GM12801 (cell line): ENCODE data around the gene GFY.

ENCODE experiments used
- TF ChIP-seq, protein P1 (sequence below): IDR thresholded peaks from one replicate; pipeline ENCODE4 v1.5.1; 2011; ENCODE audit warnings: control low read depth; ENCODE audit not compliant: insufficient read length; ENCODE audit errors: extremely low read depth

GFY gene

DNA sequence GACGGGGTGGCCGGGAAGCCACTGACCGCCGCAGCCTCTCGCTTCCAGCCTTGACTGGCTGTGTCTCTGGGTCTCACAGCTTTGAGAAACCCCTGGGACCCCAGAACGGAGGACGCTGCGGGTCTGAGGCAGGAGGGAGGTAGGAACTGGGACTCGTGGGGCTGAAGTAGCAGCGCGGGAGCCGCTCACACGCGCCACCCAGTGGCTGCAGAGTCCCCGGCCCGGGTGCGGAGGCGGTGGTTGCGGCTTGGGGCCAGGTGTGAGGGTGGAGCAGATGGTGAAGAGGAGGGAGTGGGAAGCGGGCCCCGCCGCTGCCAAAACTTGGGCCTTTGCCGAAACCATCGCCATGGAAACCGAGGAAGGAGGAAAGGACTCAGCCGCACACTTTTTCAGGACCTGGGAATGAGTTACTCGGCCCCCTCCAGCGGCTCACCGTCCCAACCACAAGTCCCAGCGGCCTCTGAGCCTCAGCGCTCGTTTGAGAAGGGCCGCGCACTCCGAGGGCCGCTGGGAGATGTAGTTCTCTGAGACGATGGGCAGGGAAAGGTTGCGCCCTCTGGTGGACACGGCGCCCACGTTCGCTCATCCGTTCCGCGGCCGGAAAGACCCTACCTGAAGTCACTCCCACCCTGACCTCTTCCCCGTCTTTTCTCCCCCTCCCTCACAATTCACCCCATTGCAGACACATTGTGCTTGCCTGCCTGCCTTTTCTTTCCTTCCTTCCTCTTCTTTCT lies 18.3 kb downstream of the GFY start:
- TF ChIP-seq, protein P1, sequence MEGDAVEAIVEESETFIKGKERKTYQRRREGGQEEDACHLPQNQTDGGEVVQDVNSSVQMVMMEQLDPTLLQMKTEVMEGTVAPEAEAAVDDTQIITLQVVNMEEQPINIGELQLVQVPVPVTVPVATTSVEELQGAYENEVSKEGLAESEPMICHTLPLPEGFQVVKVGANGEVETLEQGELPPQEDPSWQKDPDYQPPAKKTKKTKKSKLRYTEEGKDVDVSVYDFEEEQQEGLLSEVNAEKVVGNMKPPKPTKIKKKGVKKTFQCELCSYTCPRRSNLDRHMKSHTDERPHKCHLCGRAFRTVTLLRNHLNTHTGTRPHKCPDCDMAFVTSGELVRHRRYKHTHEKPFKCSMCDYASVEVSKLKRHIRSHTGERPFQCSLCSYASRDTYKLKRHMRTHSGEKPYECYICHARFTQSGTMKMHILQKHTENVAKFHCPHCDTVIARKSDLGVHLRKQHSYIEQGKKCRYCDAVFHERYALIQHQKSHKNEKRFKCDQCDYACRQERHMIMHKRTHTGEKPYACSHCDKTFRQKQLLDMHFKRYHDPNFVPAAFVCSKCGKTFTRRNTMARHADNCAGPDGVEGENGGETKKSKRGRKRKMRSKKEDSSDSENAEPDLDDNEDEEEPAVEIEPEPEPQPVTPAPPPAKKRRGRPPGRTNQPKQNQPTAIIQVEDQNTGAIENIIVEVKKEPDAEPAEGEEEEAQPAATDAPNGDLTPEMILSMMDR = peak; percentile 17

DNA sequence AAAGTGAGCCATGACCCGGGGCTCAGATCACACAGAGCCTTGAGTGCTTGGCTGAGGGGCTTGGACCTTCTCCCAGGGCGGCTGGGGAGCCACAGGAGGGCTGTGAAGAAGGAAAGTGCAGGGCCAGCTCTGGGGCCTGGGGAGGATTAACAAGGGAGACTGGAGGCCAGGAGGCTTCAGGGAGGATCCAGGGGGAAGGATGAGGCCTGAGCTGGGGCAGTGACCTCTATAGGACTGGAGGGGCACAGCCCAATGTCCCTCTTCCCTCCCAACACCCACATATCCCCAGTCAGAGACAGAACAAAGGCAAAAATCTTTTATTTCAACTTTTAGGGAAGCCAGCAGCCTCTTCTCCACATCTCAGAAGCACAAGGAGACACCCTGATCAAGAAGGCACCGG lies 20.8 kb downstream of the GFY start:
- TF ChIP-seq, protein P1 = no peak

DNA sequence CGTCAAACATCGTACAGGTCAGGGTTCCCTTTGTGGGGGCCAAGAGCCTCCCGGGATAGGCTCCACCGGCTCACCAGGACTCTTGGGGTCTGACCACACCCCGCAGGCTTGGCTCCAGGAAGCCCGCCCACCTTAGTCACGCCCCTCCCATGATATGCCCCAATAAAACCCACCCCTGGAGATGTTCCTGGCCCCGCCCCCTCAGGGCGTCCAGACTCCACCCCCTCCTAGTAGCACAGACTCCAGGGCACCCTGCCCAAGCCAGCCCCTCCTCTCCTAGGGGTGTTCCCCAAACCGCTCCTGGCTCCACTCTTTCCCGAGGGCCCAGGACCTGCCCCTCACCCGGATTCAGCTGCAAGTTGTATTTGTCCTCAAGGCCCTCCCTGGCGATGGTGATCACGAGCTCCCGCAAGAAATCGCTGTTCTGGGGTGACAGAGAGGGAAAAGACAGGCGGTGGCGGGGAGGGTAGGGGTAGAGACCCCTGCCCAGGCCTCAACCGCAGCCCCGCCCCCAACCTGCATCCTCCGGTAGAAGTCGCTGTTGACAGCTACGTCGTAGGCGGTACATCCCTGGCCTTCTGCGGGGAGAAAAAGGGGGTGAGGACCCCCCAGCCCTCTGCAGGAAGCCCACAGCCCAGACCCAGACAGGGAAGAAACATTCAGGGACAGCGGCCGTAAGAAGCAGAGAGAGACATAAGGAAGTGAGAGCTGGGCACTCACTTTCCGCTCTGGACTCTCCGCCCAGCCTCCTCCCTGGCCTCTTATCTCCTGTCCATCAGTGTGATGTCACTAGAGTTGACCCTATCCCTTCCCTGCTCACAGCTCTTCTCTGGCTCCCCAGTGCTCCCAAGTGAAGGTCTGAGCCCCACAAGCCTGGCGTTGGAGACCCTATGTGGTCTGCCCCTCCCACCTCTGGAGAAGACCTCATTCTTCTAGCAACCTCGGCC lies 22.6 kb downstream of the GFY start:
- TF ChIP-seq, protein P1 = no peak

DNA sequence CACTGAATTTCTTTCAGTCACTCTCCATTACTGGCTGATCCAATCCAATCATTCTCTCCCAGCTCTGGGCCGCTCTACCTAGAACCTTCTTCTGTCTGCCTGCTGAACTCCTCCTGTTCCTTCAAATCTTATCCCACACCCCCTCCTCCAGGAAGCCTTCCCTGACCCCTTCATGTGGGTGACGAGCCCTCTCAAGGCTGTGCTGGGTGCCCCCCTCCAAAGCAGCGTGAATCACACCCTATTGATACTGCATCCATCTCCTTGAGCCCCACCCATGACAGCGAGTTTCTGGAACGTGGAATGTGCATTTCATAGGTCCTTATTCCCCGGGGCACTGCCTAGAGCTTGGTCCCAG lies 23.2 kb downstream of the GFY start:
- TF ChIP-seq, protein P1 = no peak

DNA sequence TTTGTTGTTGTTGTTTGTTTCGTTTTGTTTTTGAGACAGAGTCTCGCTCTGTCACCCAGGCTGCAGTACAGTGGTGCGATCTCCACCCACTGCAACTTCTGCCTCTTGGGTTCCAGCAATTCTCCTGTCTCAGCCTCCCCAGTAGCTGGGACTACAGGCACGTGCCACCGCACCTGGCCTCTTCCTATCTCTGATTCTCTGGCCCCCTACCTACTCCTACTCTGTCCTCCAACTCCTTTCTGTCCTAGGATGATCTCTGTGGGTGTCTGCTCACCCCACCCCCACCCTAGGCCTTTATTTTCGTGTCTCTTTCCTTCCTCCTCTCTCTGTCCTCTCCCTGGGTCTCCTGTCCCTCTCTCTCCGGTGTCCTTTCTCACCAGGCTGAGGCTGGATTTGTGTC lies 25.2 kb downstream of the GFY start:
- TF ChIP-seq, protein P1 = no peak

DNA sequence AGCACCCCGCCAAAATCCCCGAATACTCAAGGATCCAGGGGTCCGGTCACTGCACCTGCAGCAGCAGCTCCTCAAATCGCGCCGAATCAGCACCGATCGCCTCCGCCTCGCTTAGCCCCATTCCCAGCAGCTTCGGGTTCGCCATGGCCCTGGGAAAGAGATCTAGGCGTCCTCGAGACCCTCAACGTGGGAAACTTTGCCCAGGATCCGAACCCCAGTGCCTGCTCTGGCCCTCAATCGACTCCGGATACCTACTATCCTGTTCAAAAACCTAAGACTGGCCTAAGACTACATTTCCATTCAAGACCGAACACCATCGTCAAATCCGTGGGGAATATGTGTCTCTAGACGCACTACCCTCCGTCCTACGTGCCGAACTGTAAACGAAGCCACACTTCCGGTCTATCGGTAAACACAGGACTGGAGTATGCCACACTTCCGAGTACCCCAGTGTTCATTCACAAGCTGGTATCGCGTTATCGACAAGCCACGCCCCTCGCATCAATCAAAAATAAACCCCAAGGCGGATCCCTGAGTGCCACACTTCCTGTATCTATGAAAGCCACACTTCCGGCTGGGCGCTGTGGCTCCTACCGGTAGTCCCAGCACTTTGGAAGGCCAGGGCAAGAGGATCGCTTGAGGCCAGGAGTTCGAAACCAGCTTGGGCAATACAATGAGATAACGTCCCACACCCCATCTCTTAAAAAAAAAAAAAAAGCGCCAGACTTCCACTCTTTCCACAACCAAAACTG lies 26.4 kb downstream of the GFY start, which contains the start of gene PIH1D1:
PIH1D1 (minus strand) TSS at position 385 of the 752 bp plus-strand sequence; CDS start at position 145, 240 bp downstream.
- TF ChIP-seq, protein P1 = no peak
